ENCODE data around the gene FSHB.
"Not testable (repeated sequence)": the region's sequence is repeated elsewhere in the genome, so short reads cannot be mapped to it uniquely, and the experiment has no call there.

The FSHB gene

GRCh38 chr11:30268638-30269037 is 37.8 kb downstream of the FSHB start:
- DNase-seq (ENCODE audit: low spot score): not testable (repeated sequence)

GRCh38 chr11:30270671-30271070 is 39.9 kb downstream of the FSHB start:
- no peak for DNase-seq (ENCODE audit: low spot score)

- DNase-seq (ENCODE audit: low spot score): no peak
Observed at GRCh38 chr11:30277176-30277575, 46.4 kb downstream of the FSHB start.

GRCh38 chr11:30279796-30280195 is 49.0 kb downstream of the FSHB start:
- no peak for DNase-seq (ENCODE audit: low spot score)

- no peak for DNase-seq (ENCODE audit: low spot score)
Observed at GRCh38 chr11:30281476-30282288, 50.9 kb downstream of the FSHB start.

GRCh38 chr11:30282289-30282631 is 51.4 kb downstream of the FSHB start:
- no peak for DNase-seq (ENCODE audit: low spot score)

Measured in pons (tissue), 1 donor.